LNCAP (cell line): Measurements from ENCODE around the gene CBARP.

ENCODE experiments used
- TF ChIP-seq, protein P1 (sequence below): fragments of 450-650 bp; IDR thresholded peaks from 2 replicates; pipeline ENCODE4 v1.5.1; 2017; ENCODE audit warnings: mild to moderate bottlenecking

The CBARP gene

DNA sequence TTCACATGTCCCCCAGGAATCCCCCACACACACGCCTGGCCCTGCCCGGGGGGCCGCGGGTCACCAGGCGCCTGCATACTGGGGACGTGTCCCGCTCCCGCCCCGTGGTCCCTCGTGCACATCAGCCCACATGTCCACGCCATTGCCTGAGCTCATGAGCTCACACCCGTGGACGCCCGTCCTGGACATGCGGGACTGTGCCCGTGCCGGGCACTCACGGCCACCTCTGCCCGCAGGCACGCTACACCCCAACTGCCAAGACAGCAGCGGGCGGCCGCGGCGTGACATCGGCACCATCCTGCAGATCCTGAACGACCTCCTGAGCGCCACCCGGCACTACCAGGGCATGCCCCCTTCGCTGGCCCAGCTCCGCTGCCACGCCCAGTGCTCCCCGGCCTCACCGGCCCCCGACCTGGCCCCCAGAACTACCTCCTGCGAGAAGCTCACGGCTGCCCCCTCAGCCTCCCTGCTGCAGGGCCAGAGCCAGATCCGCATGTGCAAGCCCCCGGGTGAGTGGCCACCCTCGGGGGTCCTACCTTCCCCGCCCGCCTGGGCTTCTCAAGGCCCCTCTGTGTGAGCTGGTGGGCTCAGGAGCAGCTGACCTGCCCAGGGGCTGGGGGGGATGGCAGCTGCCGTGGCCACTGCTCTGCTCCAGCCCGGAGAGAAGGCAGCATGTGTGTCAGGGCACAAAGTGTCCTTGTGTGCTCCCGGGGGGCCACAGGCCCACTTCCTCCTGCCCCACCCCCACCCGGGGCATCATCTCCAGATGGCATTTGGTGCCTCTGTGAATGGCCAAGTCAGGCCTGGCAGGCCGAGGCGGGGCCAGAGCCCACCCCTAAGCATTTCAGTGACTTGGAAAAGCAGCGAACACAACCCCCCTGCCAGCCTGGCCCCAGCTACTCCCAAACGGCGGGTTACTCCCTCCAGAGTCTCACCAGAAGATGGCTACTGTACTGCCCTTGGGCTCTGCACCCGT, 17.7 kb upstream of the CBARP start:
- TF ChIP-seq, protein P1, sequence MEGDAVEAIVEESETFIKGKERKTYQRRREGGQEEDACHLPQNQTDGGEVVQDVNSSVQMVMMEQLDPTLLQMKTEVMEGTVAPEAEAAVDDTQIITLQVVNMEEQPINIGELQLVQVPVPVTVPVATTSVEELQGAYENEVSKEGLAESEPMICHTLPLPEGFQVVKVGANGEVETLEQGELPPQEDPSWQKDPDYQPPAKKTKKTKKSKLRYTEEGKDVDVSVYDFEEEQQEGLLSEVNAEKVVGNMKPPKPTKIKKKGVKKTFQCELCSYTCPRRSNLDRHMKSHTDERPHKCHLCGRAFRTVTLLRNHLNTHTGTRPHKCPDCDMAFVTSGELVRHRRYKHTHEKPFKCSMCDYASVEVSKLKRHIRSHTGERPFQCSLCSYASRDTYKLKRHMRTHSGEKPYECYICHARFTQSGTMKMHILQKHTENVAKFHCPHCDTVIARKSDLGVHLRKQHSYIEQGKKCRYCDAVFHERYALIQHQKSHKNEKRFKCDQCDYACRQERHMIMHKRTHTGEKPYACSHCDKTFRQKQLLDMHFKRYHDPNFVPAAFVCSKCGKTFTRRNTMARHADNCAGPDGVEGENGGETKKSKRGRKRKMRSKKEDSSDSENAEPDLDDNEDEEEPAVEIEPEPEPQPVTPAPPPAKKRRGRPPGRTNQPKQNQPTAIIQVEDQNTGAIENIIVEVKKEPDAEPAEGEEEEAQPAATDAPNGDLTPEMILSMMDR = no peak

DNA sequence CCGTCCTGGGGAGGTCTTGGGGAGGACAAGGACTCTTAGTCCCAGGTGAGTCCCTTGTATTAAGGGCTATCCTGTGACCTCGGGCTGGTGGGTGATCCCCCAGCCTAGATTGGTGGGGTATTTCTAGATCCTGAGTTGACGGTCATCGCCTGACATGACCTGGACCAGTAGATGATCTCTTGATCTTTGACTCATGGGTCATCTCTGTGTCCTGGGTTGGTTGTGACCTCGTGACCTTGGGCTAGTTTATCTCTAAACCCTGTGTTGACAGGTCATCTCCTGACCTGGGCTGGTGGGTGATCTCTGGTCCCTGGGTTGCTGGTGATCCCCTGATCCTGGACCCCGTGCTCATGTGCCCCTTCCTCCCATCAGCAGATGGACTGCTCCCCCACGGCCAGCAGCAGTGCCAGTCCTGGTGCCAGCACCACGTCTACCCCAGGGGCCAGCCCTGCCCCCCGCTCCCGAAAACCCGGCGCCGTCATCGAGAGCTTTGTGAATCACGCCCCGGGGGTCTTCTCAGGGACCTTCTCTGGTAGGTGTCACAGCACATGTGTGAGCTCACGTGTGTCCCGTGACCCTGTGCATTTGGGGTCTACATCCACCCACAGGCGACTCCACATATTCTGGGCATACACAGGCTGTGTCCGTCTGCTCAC, 16.9 kb upstream of the CBARP start:
- TF ChIP-seq, protein P1 = no peak

DNA sequence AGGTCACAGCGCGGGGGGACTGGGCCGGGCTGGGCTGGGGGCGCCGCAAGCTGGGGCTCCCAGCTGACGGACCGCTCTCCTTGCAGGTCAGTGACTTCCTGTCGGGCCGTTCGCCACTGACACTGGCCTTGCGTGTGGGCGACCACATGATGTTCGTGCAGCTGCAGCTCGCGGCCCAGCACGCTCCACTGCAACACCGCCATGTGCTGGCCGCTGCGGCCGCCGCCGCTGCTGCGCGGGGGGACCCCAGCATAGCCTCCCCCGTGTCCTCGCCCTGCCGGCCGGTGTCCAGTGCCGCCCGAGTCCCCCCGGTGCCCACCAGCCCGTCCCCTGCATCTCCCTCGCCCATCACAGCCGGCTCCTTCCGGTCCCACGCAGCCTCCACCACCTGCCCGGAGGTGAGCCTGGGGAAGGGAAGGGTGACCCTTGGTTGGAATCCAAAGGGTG, 16.3 kb upstream of the CBARP start:
- TF ChIP-seq, protein P1 = no peak

DNA sequence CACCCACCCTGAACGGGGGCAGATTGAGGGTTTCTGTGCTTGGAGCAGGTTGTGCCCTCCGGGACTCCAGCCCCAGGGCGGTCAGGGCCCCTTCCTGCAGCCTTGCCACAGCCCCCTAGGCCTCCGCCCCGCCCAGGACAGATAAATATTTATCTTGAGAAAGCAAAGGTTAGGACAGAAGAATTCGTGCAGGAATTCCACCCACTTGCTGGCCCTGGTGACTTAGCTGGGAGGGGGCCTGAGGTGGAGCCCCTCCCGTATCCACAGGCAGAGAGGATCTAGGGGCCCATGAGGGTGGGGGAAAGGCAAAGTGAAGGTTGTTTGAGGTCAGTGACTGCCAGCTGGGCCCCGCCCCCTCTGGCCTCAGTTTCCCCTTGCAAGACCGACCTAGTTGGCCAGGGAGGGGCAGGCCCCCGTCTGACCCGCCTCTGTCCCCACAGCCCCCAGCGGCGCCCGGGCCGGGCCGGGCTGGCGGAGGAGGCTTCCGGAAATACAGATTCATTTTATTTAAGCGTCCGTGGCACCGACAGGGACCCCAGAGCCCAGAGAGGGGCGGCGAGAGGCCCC, 15.8 kb upstream of the CBARP start:
- TF ChIP-seq, protein P1 = no peak

DNA sequence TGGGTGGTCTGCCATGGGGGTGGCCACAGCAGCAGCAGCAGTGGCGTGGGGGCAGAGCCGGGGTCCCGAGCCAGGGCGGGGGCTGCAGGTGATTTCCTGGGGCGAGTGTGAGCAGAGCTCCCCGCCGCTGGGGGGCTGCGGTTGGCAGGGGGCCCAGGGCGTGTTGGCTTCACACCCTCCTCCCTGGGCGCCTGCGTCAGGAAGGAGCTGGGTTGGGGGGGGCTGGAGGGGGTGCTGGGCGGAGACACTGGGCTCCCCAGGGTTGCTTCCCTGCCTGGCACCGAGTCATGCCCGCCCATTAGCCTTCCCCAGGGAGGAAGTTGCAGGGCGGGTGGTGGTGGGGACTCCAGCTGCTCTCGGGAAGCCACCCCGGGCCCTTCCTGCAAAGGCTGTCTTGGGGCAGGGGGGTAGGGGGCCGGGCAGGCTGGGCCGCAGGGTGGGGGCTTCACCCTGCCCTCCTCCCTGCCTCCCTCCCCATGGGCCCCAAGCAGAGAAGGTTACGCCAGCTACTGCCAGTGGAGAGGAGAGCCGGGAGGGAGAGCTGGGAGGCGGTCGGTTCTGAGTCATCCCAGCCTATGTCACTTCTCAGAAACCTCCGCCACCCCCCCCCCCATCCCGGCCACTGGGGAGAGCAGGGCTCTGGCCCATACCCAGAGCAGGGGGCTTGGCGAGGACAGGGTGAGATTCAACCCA, 15.2 kb upstream of the CBARP start:
- TF ChIP-seq, protein P1 = no peak

DNA sequence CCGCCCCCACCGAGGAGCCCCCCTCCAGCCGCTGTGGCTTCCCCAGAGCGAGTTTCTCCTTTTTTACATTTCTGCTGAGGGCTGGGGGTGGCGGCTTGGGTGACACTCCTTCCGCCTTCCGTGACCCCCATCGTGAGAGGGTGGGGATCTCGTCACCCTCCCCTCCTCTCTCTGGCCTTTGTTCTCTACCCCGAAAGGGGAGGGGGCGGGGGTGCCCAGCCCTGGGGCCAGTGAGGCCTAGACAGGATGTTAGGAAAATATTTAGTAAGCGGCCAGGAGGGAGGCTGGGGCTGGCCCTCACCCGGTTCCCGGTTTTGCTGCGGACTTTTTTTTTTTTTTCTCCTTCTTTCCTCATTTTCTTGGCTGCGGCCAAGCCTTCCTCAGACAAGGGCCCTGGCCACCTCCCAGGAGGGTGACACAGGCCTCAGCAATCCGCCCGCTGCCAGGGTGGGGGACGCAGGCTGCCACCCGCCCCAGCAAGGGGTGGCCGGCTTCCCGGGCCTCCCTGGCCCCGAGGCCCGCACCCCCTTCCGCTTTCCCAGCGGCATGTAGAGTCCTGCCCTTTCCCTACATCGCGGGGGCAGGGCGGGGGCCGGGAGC, 14.5 kb upstream of the CBARP start:
- TF ChIP-seq, protein P1 = no peak
